Endothelial cell of umbilical vein (primary cell): ENCODE results near the gene SERGEF.
"Not testable (repeated sequence)": the region's sequence is repeated elsewhere in the genome, so short reads cannot be mapped to it uniquely, and the experiment has no call there.

Experiments used
- CTCF ChIP-seq, 2 donors: IDR thresholded peaks; 1 replicate in 1 of 2; 2 replicates in 1 of 2; pipeline ENCODE4 v1.5.1; 2011; ENCODE audit warnings: low read length in 2 of 2, mild to moderate bottlenecking in 2 of 2, moderate library complexity in 2 of 2, control low read depth in 1 of 2, inconsistent platforms in 1 of 2, low read depth in 1 of 2; ENCODE audit not compliant: insufficient read depth in 1 of 2; ENCODE audit errors: extremely low read depth in 1 of 2
- EZH2 ChIP-seq: IDR thresholded peaks from 2 replicates; pipeline ENCODE4 v1.6.1; 2012; ENCODE audit warnings: borderline replicate concordance, low read depth, mild to moderate bottlenecking, moderate library complexity, low read length, inconsistent platforms; ENCODE audit not compliant: severe bottlenecking
- FOS ChIP-seq: IDR thresholded peaks from 2 replicates; pipeline ENCODE4 v1.6.1; 2011; ENCODE audit warnings: mild to moderate bottlenecking, low read length, moderate library complexity, borderline replicate concordance; ENCODE audit not compliant: insufficient read depth
- GATA2 ChIP-seq: IDR thresholded peaks from 2 replicates; pipeline ENCODE4 v1.7.0; 2011; ENCODE audit warnings: low read depth, mild to moderate bottlenecking, moderate library complexity, mixed read lengths, low read length; ENCODE audit not compliant: insufficient read length, insufficient read depth
- JUN ChIP-seq: IDR thresholded peaks from 2 replicates; pipeline ENCODE4 v1.6.1; 2011; ENCODE audit warnings: borderline replicate concordance, low read depth; ENCODE audit not compliant: insufficient read length, insufficient read depth
- MAX ChIP-seq: IDR thresholded peaks from 2 replicates; pipeline ENCODE4 v1.6.1; 2011; ENCODE audit not compliant: insufficient read depth, insufficient read length
- MYC ChIP-seq: IDR thresholded peaks from one replicate; pipeline ENCODE4 v1.6.1; 2011; ENCODE audit warnings: mild to moderate bottlenecking, low read depth, low read length
- POLR2A ChIP-seq: IDR thresholded peaks from 2 replicates; pipeline ENCODE4 v1.6.1; 2012; ENCODE audit warnings: low read depth, mild to moderate bottlenecking, control low read depth, low read length
- POLR2AphosphoS5 ChIP-seq: IDR thresholded peaks from 2 replicates; pipeline ENCODE4 v1.6.1; 2012; ENCODE audit warnings: low read depth, mild to moderate bottlenecking, control low read depth, low read length, moderate library complexity; ENCODE audit not compliant: insufficient read depth

- not testable (repeated sequence) for TF ChIP-seq EZH2; CTCF (IDR thresholded peaks at IDR 0.05; ENCODE audit: extremely low read depth in 1 of 2, insufficient read depth in 1 of 2, low read depth in 1 of 2, low read length in 2 of 2); POLR2A; POLR2AphosphoS5; GATA2; JUN; MYC; FOS; MAX
These were observed 144.4 kb downstream of the SERGEF start for GRCh38 chr11:17868398-17868797.
